K562 (cell line): ENCODE data around the gene BLTP2. TPM values are rescaled to one million over a fixed set of nuclear protein-coding genes. Genes with fewer than 3 reads are reported as not detected.

ENCODE experiments used
- ATAC-seq: fragments of 200-7000 bp; cut with Tn5 transposase; 3 replicates; pipeline ENCODE4 v1.9.1; 2020; ENCODE audit warnings: moderate library complexity
- BruUV-seq: library from RNA; stranded (reverse); fragments of 400-500 nt; replicated peaks from 2 replicates; lab custom pipeline; 2021; lab: Mats Ljungman, UMichigan
- CTCF ChIA-PET: fragments of 300-600 bp; formaldehyde crosslinking; extraction: SDS; loops from one replicate; lab custom pipeline; 2021; ENCODE audit warnings: low intra/inter-chr PET ratio; lab: Yijun Ruan, JAX
- POLR2A ChIA-PET: fragments of 300-600, 350-650 bp; sonication (Branson Sonifier 250); formaldehyde crosslinking; extraction: SDS; loops from one replicate; lab custom pipeline; 2021; ENCODE audit warnings: antibody characterized with exemption, inconsistent platforms; lab: Yijun Ruan, JAX
- DNase-seq, 4 experiments: peaks; one replicate each; pipeline versions ENCODE4 v3.0.0 to v3.0.0-alpha.2; 2011 to 2018; ENCODE audit warnings: low spot score in 3 of 4, mixed read lengths in 3 of 4; ENCODE audit errors: extremely low read depth in 1 of 4
- FAIRE-seq: peaks from 2 replicates; lab custom pipeline; 2011; peaks lifted over from hg19 to GRCh38; lab: Jason Lieb, UNC
- H2AFZ ChIP-seq: 2 replicates; pipeline ENCODE4 v1.6.0; 2011; ENCODE audit warnings: low read depth, low read length, control low read depth, inconsistent platforms
- H3K27ac ChIP-seq: fragments of 200-600 bp; 3 replicates; pipeline ENCODE4 v1.8.0; 2011; ENCODE audit warnings: low read depth, mild to moderate bottlenecking, control low read depth, inconsistent platforms, low read length, moderate library complexity, mixed read lengths; ENCODE audit errors: extremely low read depth
- H3K27me3 ChIP-seq, 2 experiments: fragments of 300-600 bp in 1 of 2; 2 replicates in 1 of 2; 3 replicates in 1 of 2; pipeline versions ENCODE4 v1.6.0 to v1.8.0; 2011; ENCODE audit warnings: inconsistent platforms in 2 of 2, low read length in 2 of 2, mild to moderate bottlenecking in 1 of 2, mixed read lengths in 1 of 2, moderate library complexity in 1 of 2; ENCODE audit not compliant: control insufficient read depth in 2 of 2, insufficient read depth in 2 of 2
- H3K36me3 ChIP-seq: fragments of 300-600 bp; 3 replicates; pipeline ENCODE4 v1.8.0; 2011; ENCODE audit warnings: mild to moderate bottlenecking, low read length, inconsistent platforms; ENCODE audit not compliant: control insufficient read depth, insufficient read depth
- H3K4me1 ChIP-seq, 2 experiments: fragments of 200-600 bp in 1 of 2; replicated peaks in 1 of 2; 2 replicates in 1 of 2; 3 replicates in 1 of 2; pipeline versions ENCODE4 v1.5.1 to v1.8.0; 2011; ENCODE audit warnings: inconsistent platforms in 2 of 2, low read length in 2 of 2, mild to moderate bottlenecking in 1 of 2, mixed read lengths in 1 of 2, moderate library complexity in 1 of 2; ENCODE audit not compliant: control insufficient read depth in 2 of 2, insufficient read depth in 2 of 2
- H3K4me2 ChIP-seq: 2 replicates; pipeline ENCODE4 v1.6.1; 2011; ENCODE audit warnings: low read length, control low read depth, inconsistent platforms, mixed read lengths; ENCODE audit not compliant: insufficient read depth
- H3K4me3 ChIP-seq: fragments of 200-600 bp; sonication (generic), shearing (Covaris generic); 2 replicates; pipeline ENCODE4 v1.5.1; 2016; ENCODE audit warnings: control low read depth, inconsistent platforms
- H3K79me2 ChIP-seq: fragments of 200-600 bp; 3 replicates; pipeline ENCODE4 v1.8.0; 2011; ENCODE audit warnings: low read length, inconsistent platforms; ENCODE audit not compliant: control insufficient read depth, insufficient read depth
- H3K9ac ChIP-seq, 2 experiments: 2 replicates each; pipeline versions ENCODE4 v1.6.0 to v1.6.1; 2011; ENCODE audit warnings: low read depth in 2 of 2, low read length in 2 of 2, control low read depth in 1 of 2, inconsistent platforms in 1 of 2, mild to moderate bottlenecking in 1 of 2, mixed read lengths in 1 of 2; ENCODE audit not compliant: insufficient read depth in 1 of 2
- H3K9me1 ChIP-seq: one replicate; pipeline ENCODE4 v1.6.0; 2011; ENCODE audit warnings: inconsistent platforms, mild to moderate bottlenecking, low read length, moderate library complexity; ENCODE audit not compliant: control insufficient read depth, insufficient read depth
- H3K9me3 ChIP-seq: replicated peaks from 2 replicates; pipeline ENCODE4 v1.5.1; 2011; ENCODE audit warnings: low read depth, low read length, inconsistent platforms; ENCODE audit not compliant: control insufficient read depth, insufficient read depth
- H4K20me1 ChIP-seq: replicated peaks from 2 replicates; pipeline ENCODE4 v1.6.1; 2011; ENCODE audit warnings: low read length, inconsistent platforms, mixed read lengths; ENCODE audit not compliant: control insufficient read depth, insufficient read depth
- DNMT1 ChIP-seq: fragments of 450-650 bp; IDR thresholded peaks from 2 replicates; pipeline ENCODE4 v1.6.1; 2016; ENCODE audit warnings: antibody characterized with exemption, mild to moderate bottlenecking
- ERF ChIP-seq: fragments of 450-650 bp; formaldehyde crosslinking; IDR thresholded peaks from 2 replicates; pipeline ENCODE4 v1.4.0; 2020; ENCODE audit warnings: mild to moderate bottlenecking, mixed read lengths
- FIP1L1 ChIP-seq: fragments of 200-400 bp; formaldehyde crosslinking; IDR thresholded peaks from 2 replicates; pipeline ENCODE4 v1.6.1; 2018; ENCODE audit warnings: mild to moderate bottlenecking, low read depth, low read length; ENCODE audit not compliant: poor library complexity, severe bottlenecking
- HES1 ChIP-seq: fragments of 450-650 bp; IDR thresholded peaks from 2 replicates; pipeline ENCODE4 v1.6.1; 2016; ENCODE audit warnings: low read depth, mild to moderate bottlenecking, moderate library complexity
- HMBOX1 ChIP-seq: sonication (generic); IDR thresholded peaks from 2 replicates; pipeline ENCODE4 v1.6.1; 2016
- KLF6 ChIP-seq: fragments of 250-450 bp; sonication (Bioruptor Pico); IDR thresholded peaks from 2 replicates; pipeline ENCODE4 v1.4.0; 2020; ENCODE audit warnings: mild to moderate bottlenecking, moderate library complexity, borderline replicate concordance
- SPI1 ChIP-seq: IDR thresholded peaks from 2 replicates; pipeline ENCODE4 v1.6.1; 2011; ENCODE audit warnings: low read depth, low read length, control low read depth, borderline replicate concordance
- ZMIZ1 ChIP-seq, 2 experiments: fragments of 150-350 bp in 1 of 2; IDR thresholded peaks; 2 replicates each; pipeline ENCODE4 v1.6.1; 2012 to 2016; ENCODE audit warnings: low read depth in 2 of 2, low read length in 2 of 2, mild to moderate bottlenecking in 1 of 2, moderate library complexity in 1 of 2
- WGBS: fragments of 100-300 bp; shearing (Covaris generic); methylation state at CpG from one replicate; pipeline ENCODE4 v1.1.6; 2016; ENCODE audit warnings: low coverage, mixed read lengths; ENCODE audit not compliant: insufficient coverage; ENCODE audit errors: missing lambda C conversion rate; 5-methylcytosine and 5-hydroxymethylcytosine counted together
- in situ Hi-C: fragments of 300-500 bp; cut with MboI; formaldehyde crosslinking; loops from 4 replicates; pipeline ENCODE4 v1.15.0; 2018; ENCODE audit warnings: inconsistent platforms, mixed read lengths
- intact Hi-C: fragments of 100-400 bp; cut with micrococcal nuclease; formaldehyde crosslinking; loops from 2 replicates; pipeline ENCODE4 v1.14.2; 2022
- polyA plus RNA-seq, 8 experiments: library from polyadenylated mRNA; depleted of rRNA in 4 of 8; stranded (reverse) in 5 of 8; unstranded in 3 of 8; fragments of >200 nt; fragmentation: Nextera tagmentation in 2 of 8; fragmentation: Illumina TruSeq in 1 of 8; extraction: Ambion mirVana in 2 of 8; extraction: Trizol in 1 of 8; gene quantifications; 2 replicates each; pipeline versions ENCODE4 v1.2.1 to v1.2.3, GENCODE V29; 2011 to 2014; ENCODE audit warnings: inconsistent platforms in 1 of 8, missing spikeins in 1 of 8
- total RNA-seq, 7 experiments: library from RNA; depleted of rRNA in 6 of 7; stranded (reverse); fragments of >200 nt in 6 of 7; fragmentation: Illumina TruSeq in 2 of 7; extraction: Trizol in 2 of 7; gene quantifications; 2 replicates each; pipeline versions ENCODE4 v1.2.1 to v1.2.3, GENCODE V29; 2011 to 2021; ENCODE audit warnings: low replicate concordance in 1 of 7

BLTP2 gene
- total and polyA plus RNA-seq, 9 of the 15 experiments (the other 6 are each of a cell fraction or from before 2014, with no cell fraction given): 14.7 to 174 (median 103) TPM

- in situ Hi-C loops: no loop called here
- POLR2A ChIA-PET: interaction anchor here (0.6 to 1.7 kb wide), 6 partner anchors 11 to 192 kb away, joined by 3 to 7 read pairs (median 4); partner anchors contain the start of gene BLTP2
- no peak overlapping the region for H3K4me3 ChIP-seq
Measured at GRCh38 chr17:28623696-28624095, 21.3 kb downstream of the BLTP2 start.

More at GRCh38 chr17:28623696-28624095, 21.3 kb downstream of the BLTP2 start:
- H3K27me3 ChIP-seq: no peaks in the 10 kb centered on the region
- H3K9ac ChIP-seq: no peak overlapping the region
- CTCF ChIA-PET: no interaction called here
- FAIRE-seq (no peak), ATAC-seq (no peak), DNase-seq (no peak)
- H4K20me1 ChIP-seq: no peaks in the 10 kb centered on the region
- H2AFZ ChIP-seq: no peak overlapping the region
- no peaks in the 10 kb centered on the region for H3K9me1 ChIP-seq
- H3K4me1 ChIP-seq: no peaks in the 10 kb centered on the region
- WGBS: 89% methylated on average over 4 of the region's 4 CpGs
- no peak overlapping the region for H3K4me2 ChIP-seq
- TF ChIP-seq DNMT1 (no peak), KLF6 (CRISPR knock-in tag) (no peak), HMBOX1 (no peak), FIP1L1 (no peak), SPI1 (no peak), ERF (CRISPR knock-in tag) (no peak), ZMIZ1 (IDR thresholded peaks at IDR 0.05; ENCODE audit: low read depth in 2 of 2, low read length in 2 of 2) (no peak), HES1 (no peak)
- intact Hi-C loops: no loop called here
- H3K36me3 ChIP-seq: peaks cover 96% of the 10 kb centered on the region
- H3K9me3 ChIP-seq: no peaks in the 10 kb centered on the region
- BruUV-seq: no TSS peak
- no peak overlapping the region for H3K27ac ChIP-seq
- no peaks in the 10 kb centered on the region for H3K79me2 ChIP-seq
